Measurements from ENCODE around the gene BPIFB6. TPM values are rescaled to one million over a fixed set of nuclear protein-coding genes. Genes with fewer than 3 reads are reported as not detected.

Gene BPIFB6
- total and polyA plus RNA-seq, 10 of the 15 experiments (the other 5 are each of a cell fraction or from before 2014, with no cell fraction given): not detected

- no peak for ATAC-seq
- no peaks in the 10 kb centered on the region; a peak in 1 of 4 replicates for H3K27me3 ChIP-seq (replicated peaks in 1 of 2; ENCODE audit: control insufficient read depth in 2 of 2, insufficient read depth in 2 of 2, low read length in 1 of 2)
- ChIA-PET SMC1A (ENCODE audit: uncharacterized antibody, unreplicated experiment) (no interaction called here), RAD21 (ENCODE audit: unreplicated experiment) (no interaction called here), POLR2A (no interaction called here), CTCF (no interaction called here)
- H3K79me2 ChIP-seq (ENCODE audit: control insufficient read depth, insufficient read depth, low read length): no peaks in the 10 kb centered on the region
- intact Hi-C loops (cut with micrococcal nuclease; ENCODE audit: unreplicated experiment): no loop called here
- H3K36me3 ChIP-seq (ENCODE audit: control insufficient read depth in 2 of 2, insufficient read depth in 2 of 2, low read length in 1 of 2): no peaks in the 10 kb centered on the region
- H4K20me1 ChIP-seq (ENCODE audit: control insufficient read depth, insufficient read depth): no peaks in the 10 kb centered on the region
- no peak overlapping the region for H3K4me2 ChIP-seq (ENCODE audit: control insufficient read depth, insufficient read depth)
- H3K4me1 ChIP-seq (ENCODE audit: control insufficient read depth, insufficient read depth, low read length): no peaks in the 10 kb centered on the region
- BruUV-seq (replicated peaks): no TSS peak
- DNase-seq (ENCODE audit: low read depth, low spot score): no peak
- H3K9ac ChIP-seq (ENCODE audit: control insufficient read depth, insufficient read depth, low read length): no peak overlapping the region
- in situ Hi-C loops (cut with MboI): no loop called here
- no peak for TF ChIP-seq POU2F2 (IDR thresholded peaks at IDR 0.05; ENCODE audit: borderline replicate concordance, low read depth, low read length)
- TF ChIP-seq TBL1XR1 (IDR thresholded peaks at IDR 0.05; ENCODE audit: low read depth, low read length): no peak
- no peak for TF ChIP-seq POLR2AphosphoS5 (IDR thresholded peaks at IDR 0.05; ENCODE audit: low read length)
- no peak for TF ChIP-seq WRNIP1 (IDR thresholded peaks at IDR 0.05; ENCODE audit: borderline replicate concordance, low read depth, low read length)
- no peak for TF ChIP-seq NFYA (IDR thresholded peaks at IDR 0.05; ENCODE audit: borderline replicate concordance, low read depth, low read length)
- no peak for TF ChIP-seq IRF5 (IDR thresholded peaks at IDR 0.05; ENCODE audit: borderline replicate concordance)
- TF ChIP-seq PAX5 (IDR thresholded peaks at IDR 0.05; ENCODE audit: borderline replicate concordance, low read depth, low read length): no peak
- TF ChIP-seq BHLHE40 (IDR thresholded peaks at IDR 0.05; ENCODE audit: borderline replicate concordance in 1 of 2, low read depth in 2 of 2, low read length in 1 of 2): no peak
- TF ChIP-seq SMAD5 (IDR thresholded peaks at IDR 0.05; ENCODE audit: low read depth): no peak
- no peak for TF ChIP-seq ZNF687 (IDR thresholded peaks at IDR 0.05)
- no peak for TF ChIP-seq RELA (IDR thresholded peaks at IDR 0.05; ENCODE audit: borderline replicate concordance, partially characterized antibody)
- no peak for TF ChIP-seq MXI1 (IDR thresholded peaks at IDR 0.05; ENCODE audit: low read depth, low read length)
- TF ChIP-seq RELB (IDR thresholded peaks at IDR 0.05; ENCODE audit: low read depth): no peak
- TF ChIP-seq ESRRA (IDR thresholded peaks at IDR 0.05; ENCODE audit: low read length): no peak
- TF ChIP-seq NR2F1 (conservative IDR thresholded peaks at IDR 0.05): no peak
- no peak for FAIRE-seq
- no peak overlapping the region for H2AFZ ChIP-seq (ENCODE audit: control insufficient read depth, low read depth, low read length)
- H3K4me3 ChIP-seq: no peak overlapping the region
- no peaks in the 10 kb centered on the region; the same call in 2 of the 3 replicates for H3K9me3 ChIP-seq (replicated peaks; ENCODE audit: control insufficient read depth, insufficient read depth, low read length)
- 13% methylated on average over 3 of the region's 3 CpGs for WGBS (ENCODE audit: insufficient coverage, insufficient replicate concordance, low lambda C conversion rate, missing lambda C conversion rate)
- H3K27ac ChIP-seq (ENCODE audit: control insufficient read depth, insufficient read depth): no peak overlapping the region
Measured at GRCh38 chr20:33042430-33042829, 11.0 kb downstream of the BPIFB6 start.

Data from GM12878 (cell line).